HG02759 (cell line): ENCODE data around the gene ABLIM2.

Experiments
- ATAC-seq: cut with Tn5 transposase; IDR thresholded peaks from one replicate; pipeline ENCODE4 v1.9.1; 2021; ENCODE audit warnings: mild to moderate bottlenecking, moderate library complexity; ENCODE audit not compliant: unreplicated experiment

The ABLIM2 gene

DNA sequence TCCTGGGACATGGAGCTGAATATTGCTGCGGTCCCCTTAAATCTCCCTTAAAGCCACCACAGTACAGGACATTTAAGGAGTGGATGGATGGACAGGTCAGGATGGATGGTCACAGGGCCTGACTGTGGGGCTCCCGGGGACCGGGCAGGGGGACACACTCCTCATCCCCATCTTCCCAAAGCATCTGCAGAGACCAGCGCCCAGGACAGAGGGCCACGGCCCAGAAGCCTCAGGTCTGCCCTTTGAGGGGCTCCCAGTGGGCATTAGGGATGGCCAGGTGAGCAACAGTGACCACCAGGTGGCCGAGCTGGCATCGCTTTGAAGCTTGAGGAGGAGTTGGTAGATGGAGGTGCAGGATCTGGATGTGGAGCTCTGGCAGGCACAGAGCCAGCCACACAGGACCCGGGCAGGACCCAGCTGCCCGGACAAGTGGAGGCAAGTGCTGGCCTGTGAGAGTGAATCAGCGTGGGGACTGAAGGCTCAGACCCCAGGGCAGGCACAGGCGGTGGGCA, 51.4 kb downstream of the ABLIM2 start:
- ATAC-seq, result no peak

GRCh38 chr4:8106451-8107025, 52.1 kb downstream of the ABLIM2 start:
- ATAC-seq, result no peak

GRCh38 chr4:8105306-8106100, 53.1 kb downstream of the ABLIM2 start:
- ATAC-seq, result no peak

DNA sequence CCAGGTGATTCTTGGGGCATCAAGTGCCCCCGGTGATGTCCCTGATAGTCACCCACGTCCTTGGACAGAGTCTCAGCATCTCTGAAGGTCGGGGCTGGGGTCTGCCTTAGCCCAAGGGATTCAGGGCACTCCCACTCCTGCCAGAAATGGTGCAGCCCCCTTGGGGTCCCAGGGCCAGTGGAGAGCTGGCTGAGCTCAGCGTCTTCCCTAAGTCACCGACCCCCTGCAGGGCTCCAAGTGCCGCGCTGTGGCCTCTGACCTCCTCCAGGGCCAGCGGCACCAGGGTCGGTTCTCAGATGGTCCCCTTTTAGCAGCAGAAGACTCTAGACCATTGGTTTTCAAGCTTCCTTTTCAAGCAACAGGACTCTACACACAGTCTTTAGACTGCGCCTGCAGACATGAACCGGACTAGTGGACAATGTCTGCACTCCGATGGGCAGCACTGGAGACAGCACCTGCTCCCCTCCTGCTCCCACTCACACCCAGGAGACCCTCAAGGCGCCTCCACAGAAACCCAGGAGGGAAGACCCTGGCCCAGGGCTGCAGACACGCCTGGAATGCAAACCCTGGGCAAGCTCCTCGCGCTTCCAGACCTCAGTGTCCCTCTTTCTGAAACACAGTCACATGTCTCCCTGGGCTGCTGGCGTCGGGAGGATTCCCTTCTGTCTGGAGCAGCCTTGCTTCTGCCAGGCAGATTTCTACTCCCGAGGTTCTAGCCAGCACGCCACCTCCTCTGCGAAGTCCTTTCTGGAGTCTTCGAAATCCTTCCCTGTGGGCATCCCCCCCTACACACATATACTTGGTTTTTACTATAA, 53.9 kb downstream of the ABLIM2 start:
- ATAC-seq, result no peak

- no peak for ATAC-seq
Measured at GRCh38 chr4:8103421-8104390, 54.9 kb downstream of the ABLIM2 start.

GRCh38 chr4:8102831-8103230, 55.8 kb downstream of the ABLIM2 start:
- no peak for ATAC-seq

- no peak for ATAC-seq
Measured at GRCh38 chr4:8102076-8102355, 56.6 kb downstream of the ABLIM2 start.

DNA sequence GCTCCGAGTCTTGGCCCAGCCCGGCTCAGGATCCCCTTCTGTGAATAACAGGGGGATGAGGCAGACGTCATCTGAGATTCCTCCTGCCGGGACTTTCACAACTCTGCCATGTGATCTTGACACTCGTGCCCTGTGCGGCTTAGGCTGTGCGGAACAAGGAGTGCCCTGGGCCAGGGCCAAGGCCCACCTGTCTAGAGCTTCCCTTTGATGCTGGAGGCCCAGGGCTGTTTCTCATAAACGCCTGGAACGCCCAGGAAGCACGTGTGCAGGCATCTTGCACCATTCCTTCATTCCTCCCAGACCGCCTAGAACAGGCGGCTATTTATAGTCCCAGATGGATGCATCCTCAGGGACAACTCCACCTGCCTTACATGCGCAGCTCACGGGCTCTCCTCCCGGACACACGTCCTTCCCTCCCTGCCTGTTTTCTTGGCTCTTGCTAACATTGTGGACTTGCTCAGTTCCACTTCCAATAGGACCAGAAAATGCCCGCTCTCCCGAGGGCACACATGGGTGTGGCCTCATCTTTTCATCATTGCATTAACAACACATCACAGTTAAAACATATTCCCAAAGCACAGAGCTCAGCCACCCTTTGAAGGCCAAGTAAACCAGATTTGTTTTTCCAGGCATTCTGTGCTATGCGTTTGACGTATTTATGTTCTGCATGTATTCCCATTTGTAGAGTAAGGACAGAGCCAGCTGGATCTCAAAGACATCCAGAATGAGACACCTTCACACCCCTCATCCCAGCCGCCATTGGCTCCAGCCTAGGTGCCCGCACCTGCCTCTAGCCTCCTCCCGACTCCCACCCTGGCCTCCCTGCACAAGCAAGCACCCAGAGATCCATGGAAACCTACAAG, 57.2 kb downstream of the ABLIM2 start:
- ATAC-seq, result no peak

DNA sequence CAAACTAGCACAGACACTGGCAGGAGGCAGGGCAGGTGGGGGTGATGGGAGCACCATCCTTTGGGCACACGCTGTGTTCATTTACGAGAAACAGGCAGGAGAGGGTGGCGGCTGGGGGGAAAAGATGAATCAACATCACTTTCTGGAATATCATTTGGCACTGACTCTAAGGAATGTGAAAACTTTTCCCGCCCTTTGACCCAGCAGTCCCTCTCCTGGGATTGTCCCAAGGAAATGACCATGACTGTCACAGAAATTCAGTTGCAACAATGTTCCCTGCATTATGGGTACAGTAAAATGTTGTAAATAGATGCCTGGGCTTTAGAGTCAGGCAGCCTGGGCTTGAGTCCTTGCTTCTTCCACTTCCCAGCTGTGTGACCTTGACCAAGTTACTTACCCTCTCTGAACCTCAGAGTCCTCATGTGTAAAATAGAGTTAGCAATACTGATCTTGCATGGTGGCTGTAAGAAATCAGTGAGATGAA, 58.6 kb downstream of the ABLIM2 start:
- no peak for ATAC-seq

GRCh38 chr4:8098506-8098905, 60.1 kb downstream of the ABLIM2 start:
- ATAC-seq, result no peak

- ATAC-seq, result no peak
Measured at GRCh38 chr4:8097721-8098345, 60.8 kb downstream of the ABLIM2 start.

DNA sequence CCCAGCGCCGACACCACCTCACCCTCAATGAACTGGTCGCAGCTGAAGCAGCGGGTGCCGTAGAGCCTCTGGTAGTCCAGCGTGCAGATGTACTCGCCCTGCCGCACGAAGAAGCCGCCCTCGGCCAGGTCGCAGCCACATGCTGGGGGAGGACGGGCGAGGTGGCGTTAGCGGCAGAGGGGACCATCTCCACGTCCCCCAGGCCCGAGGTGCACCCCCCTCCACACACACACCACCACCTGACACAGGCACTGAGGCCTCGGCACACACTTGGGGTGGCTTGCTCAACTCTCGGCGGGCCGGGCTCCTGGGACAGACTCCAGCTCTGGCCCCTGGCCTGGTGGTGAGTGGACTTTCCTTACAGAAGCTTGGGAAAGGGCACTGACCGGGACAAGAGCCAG, 61.5 kb downstream of the ABLIM2 start:
- ATAC-seq, result no peak

DNA sequence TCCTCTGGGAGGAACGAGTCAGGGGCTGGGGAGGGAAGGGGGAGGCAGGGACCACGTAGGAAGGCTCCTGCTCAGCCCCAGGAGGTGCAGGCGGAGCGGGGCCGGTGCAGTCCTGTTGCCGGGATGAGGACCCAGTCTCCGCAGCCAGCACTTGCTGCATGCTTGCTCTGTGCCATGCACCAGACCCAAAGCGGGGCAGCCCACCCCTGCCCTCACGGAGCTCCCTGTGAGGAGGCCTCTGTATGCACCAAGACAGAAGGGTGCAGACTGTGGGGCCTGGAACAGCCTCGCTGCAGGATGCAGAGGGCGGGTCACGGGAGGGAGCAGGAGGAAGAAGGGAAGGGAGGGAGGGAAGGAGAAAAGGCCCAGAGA, 61.9 kb downstream of the ABLIM2 start:
- no peak for ATAC-seq

DNA sequence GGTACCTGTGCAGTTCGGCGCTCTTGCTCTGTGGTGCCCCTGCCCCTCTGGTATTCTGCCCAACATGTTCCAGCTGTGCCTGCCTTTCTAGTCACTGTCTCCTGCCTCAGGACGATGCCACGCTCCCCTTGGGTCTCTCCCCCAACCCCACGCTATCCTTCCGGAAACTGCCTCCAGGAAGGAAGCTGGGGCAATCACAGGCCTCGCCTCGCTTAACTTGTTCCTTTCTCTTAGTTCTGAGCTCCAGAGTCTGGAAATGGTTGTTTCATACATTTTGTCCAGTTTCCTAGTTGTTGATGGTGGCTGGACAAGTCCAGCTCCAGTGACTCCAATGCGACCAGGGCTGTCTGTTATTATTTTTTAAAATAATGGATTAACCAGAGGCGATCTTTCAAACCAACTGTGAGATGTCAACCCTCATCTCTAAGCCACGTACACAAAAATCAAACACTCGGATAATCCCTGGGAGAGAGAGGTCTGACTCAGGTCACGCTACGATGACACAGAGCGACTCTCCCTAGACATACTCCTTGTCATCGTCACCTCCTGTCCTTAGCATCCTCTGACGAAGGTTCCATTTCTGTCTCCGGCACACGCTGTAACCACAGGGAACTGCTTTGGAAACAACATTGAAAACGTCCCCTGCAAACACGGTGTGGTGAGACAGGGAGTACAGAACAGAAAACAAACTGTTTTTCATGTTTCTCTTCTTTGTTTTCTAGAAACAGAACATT, 62.5 kb downstream of the ABLIM2 start:
- no peak for ATAC-seq

DNA sequence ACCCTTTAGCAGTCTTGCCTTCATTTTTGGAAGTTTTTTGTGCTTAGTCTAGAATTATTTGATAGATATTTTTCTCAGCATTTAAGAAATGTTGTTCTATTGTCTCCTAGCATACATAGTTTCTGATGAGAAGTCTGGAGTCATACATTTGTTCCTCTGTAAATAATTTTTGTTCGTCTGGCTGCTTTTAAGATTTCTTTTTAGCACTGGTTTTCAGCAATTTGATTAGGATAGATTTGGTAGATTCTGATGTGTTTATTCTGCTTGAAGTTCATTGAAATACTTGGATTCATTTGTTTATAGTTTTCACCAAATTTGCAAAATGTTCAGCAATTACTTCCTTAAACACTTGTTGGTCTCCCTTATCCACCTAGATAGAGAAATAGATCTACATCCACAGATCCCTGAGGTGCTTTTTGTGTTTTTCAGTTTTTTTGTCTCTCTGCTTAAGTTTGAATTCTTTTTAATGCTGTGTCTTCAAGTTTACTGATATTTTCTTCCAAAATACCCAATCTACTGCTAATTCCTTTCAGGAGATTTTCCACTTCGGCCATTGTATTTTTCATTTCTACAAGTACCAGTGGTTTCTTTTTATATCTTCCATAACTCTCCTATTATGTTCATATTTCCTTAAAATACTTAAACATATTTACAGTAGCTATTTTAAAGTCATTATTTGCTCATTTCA, 64.9 kb downstream of the ABLIM2 start:
- no peak for ATAC-seq

- no peak for ATAC-seq
Measured at GRCh38 chr4:8092282-8092681, 66.3 kb downstream of the ABLIM2 start.

DNA sequence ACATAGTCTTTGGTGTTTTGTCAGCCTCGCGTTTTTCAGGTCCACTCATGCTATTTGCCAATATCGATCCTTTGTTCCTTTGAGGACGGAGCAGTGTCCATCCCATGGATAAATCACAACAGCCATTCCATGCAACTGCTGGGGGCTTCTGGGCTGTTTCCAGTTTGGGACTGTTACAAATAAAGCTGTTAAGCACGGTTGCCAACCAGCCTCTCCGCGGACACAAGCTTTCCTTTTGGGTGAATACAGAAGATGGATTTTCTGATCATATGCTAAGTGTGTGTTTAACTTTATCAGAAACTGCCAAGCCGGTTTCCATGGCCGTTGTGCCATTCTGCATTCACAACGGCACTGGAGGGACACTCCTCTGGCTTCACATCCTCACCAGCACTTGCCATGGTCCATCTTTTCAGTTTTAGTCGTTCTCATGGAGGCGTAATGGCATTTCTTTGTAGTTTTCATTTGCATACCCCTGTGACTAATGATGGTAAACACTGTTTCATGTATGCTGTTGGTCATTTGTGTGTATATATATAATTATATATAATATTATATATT, 67.8 kb downstream of the ABLIM2 start:
- no peak for ATAC-seq

DNA sequence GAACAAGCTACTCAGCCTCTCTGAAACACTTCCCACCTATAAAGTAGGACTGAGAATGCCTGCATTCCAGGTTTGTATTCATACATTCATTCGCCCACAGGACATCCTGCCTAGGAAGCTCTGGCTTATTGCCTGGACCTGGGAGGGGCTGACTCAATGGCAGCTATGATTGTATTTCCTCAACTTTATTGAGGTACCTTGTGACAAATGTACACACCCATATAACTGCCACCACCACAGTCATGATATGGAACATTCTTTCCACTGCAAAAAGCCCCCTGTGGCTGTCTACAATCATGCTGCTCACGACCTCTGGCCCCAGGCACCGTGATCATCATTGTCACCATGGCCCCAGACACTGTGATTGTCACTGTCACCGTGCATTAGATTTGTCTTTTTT, 68.3 kb downstream of the ABLIM2 start:
- ATAC-seq, result no peak
